GM23338 (cell line): Measurements from ENCODE around the gene AP3S1. TPM values are rescaled to one million over a fixed set of nuclear protein-coding genes. Genes with fewer than 3 reads are reported as not detected.

ENCODE experiments used
- ATAC-seq: fragments of 200-7000 bp; cut with Tn5 transposase; 3 replicates; pipeline ENCODE4 v1.9.1; 2020
- DNase-seq: peaks from one replicate; pipeline ENCODE4 v3.0.0-alpha.2; 2015; ENCODE audit warnings: low spot score
- H2AFZ ChIP-seq: fragments of 200-600 bp; sonication (generic); 2 replicates; pipeline ENCODE4 v1.8.0; 2016; ENCODE audit warnings: antibody characterized with exemption, mild to moderate bottlenecking, moderate library complexity
- H3F3A ChIP-seq: fragments of 200-600 bp; sonication (generic); replicated peaks from 2 replicates; pipeline ENCODE4 v1.8.0; 2017; ENCODE audit warnings: antibody characterized with exemption, mixed run types, low read depth
- H3K27ac ChIP-seq: fragments of 200-600 bp; sonication (generic); 2 replicates; pipeline ENCODE4 v1.6.1; 2016; ENCODE audit warnings: low read depth
- H3K27me3 ChIP-seq: fragments of 200-600 bp; sonication (generic); 2 replicates; pipeline ENCODE4 v1.8.0; 2016; ENCODE audit warnings: mild to moderate bottlenecking, mixed run types, moderate library complexity; ENCODE audit not compliant: insufficient read depth
- H3K36me3 ChIP-seq: fragments of 200-600 bp; sonication (generic); 2 replicates; pipeline ENCODE4 v1.8.0; 2016; ENCODE audit warnings: mild to moderate bottlenecking; ENCODE audit not compliant: insufficient read depth
- H3K4me1 ChIP-seq: fragments of 200-600 bp; sonication (generic); 2 replicates; pipeline ENCODE4 v1.8.0; 2016; ENCODE audit warnings: mild to moderate bottlenecking, moderate library complexity; ENCODE audit not compliant: insufficient read depth
- H3K4me2 ChIP-seq: fragments of 200-600 bp; sonication (generic); 2 replicates; pipeline ENCODE4 v1.7.1; 2017; ENCODE audit warnings: mixed run types
- H3K4me3 ChIP-seq: fragments of 200-600 bp; sonication (generic); 2 replicates; pipeline ENCODE4 v1.6.1; 2016; ENCODE audit warnings: mixed run types
- H3K79me2 ChIP-seq: fragments of 200-600 bp; sonication (generic); replicated peaks from 2 replicates; pipeline ENCODE4 v1.8.0; 2017; ENCODE audit warnings: mild to moderate bottlenecking; ENCODE audit not compliant: insufficient read depth
- H3K9me2 ChIP-seq: fragments of 200-600 bp; sonication (generic); 2 replicates; pipeline ENCODE4 v1.8.0; 2017; ENCODE audit not compliant: insufficient read depth
- H4K20me1 ChIP-seq: fragments of 200-600 bp; sonication (generic); replicated peaks from 2 replicates; pipeline ENCODE4 v1.8.0; 2017; ENCODE audit warnings: mild to moderate bottlenecking; ENCODE audit not compliant: insufficient read depth
- H3K27ac Mint-ChIP-seq: 2 replicates; pipeline ENCODE4 v1.8.0; 2020; ENCODE audit warnings: inconsistent platforms, mild to moderate bottlenecking, moderate library complexity, mixed read lengths
- H3K27me3 Mint-ChIP-seq: 3 replicates; pipeline ENCODE4 v1.8.0; 2022; ENCODE audit warnings: low read depth, mild to moderate bottlenecking, moderate library complexity, mixed read lengths, inconsistent platforms; ENCODE audit not compliant: insufficient read depth, poor library complexity
- H3K36me3 Mint-ChIP-seq: 3 replicates; pipeline ENCODE4 v1.8.0; 2021; ENCODE audit warnings: low read depth, mild to moderate bottlenecking, inconsistent platforms, moderate library complexity, mixed read lengths
- H3K4me1 Mint-ChIP-seq: 3 replicates; pipeline ENCODE4 v1.8.0; 2020; ENCODE audit warnings: mild to moderate bottlenecking, inconsistent platforms, mixed read lengths
- H3K4me3 Mint-ChIP-seq: 3 replicates; pipeline ENCODE4 v1.8.0; 2021; ENCODE audit warnings: moderate library complexity, mild to moderate bottlenecking, inconsistent platforms, mixed read lengths
- H3K9me3 Mint-ChIP-seq: 3 replicates; pipeline ENCODE4 v1.8.0; 2020; ENCODE audit warnings: moderate library complexity, mild to moderate bottlenecking, inconsistent platforms, mixed read lengths
- CREB1 ChIP-seq: fragments of 250-450 bp; sonication (Bioruptor Pico); IDR thresholded peaks from 2 replicates; pipeline ENCODE4 v1.5.0; 2020; ENCODE audit warnings: low read depth, mild to moderate bottlenecking, moderate library complexity
- EZH2 ChIP-seq: fragments of 200-600 bp; sonication (generic); IDR thresholded peaks from one replicate; pipeline ENCODE4 v1.8.0; 2017; ENCODE audit warnings: antibody characterized with exemption, mild to moderate bottlenecking, low read depth; ENCODE audit not compliant: unreplicated experiment
- POLR2AphosphoS5 ChIP-seq: IDR thresholded peaks from 2 replicates; pipeline ENCODE4 v1.6.1; 2016; ENCODE audit warnings: antibody characterized with exemption, low read depth
- ZNF462 ChIP-seq: fragments of 250-450 bp; sonication (Bioruptor Pico); IDR thresholded peaks from 2 replicates; pipeline ENCODE4 v1.5.0; 2020; ENCODE audit warnings: mild to moderate bottlenecking, moderate library complexity
- polyA plus RNA-seq: library from polyadenylated mRNA; unstranded; fragments of >200 nt; fragmentation: Nextera tagmentation; extraction: Ambion mirVana; gene quantifications from 2 replicates; pipeline ENCODE4 v1.2.1, GENCODE V29; 2016
- total RNA-seq: library from RNA; depleted of rRNA; stranded (reverse); fragments of >200 nt; shearing (Covaris generic); gene quantifications from 2 replicates; pipeline ENCODE4 v1.2.3, GENCODE V29; 2014

Gene AP3S1
- total and polyA plus RNA-seq, 2 experiments from 2014 or later, result 143 to 232 TPM

GRCh38 chr5:115936031-115936430 lies 94.3 kb downstream of the AP3S1 start (continued):
- TF ChIP-seq ZNF462 (CRISPR knock-in tag), result no peak
- TF ChIP-seq CREB1, result no peak

- Mint-ChIP-seq H3K4me1 (peaks cover 21% of the 10 kb centered on the region), H3K4me3 (no peak overlapping the region), H3K27me3 (no peaks in the 10 kb centered on the region), H3K9me3 (0 out of 3 replicates have a peak, but pooled peaks cover 2% of the 10 kb centered on the region), H3K27ac (peak overlapping the region; percentile 74), H3K36me3 (no peaks in the 10 kb centered on the region)
- TF ChIP-seq EZH2 (no peak), CREB1 (no peak), ZNF462 (CRISPR knock-in tag) (no peak), POLR2AphosphoS5 (no peak)
- H4K20me1 ChIP-seq, result no peaks in the 10 kb centered on the region
- H3K9me2 ChIP-seq, result no peaks in the 10 kb centered on the region
- no peak overlapping the region for H3K4me3 ChIP-seq
- ATAC-seq, result peak; percentile 59; the same call in 2 of the 3 replicates
- DNase-seq, result peak; percentile 33
- H3K27ac ChIP-seq, result 0 out of 2 replicates have a peak overlapping the region, but pooled peaks have one; percentile 33
- no peak overlapping the region for H2AFZ ChIP-seq
- no peaks in the 10 kb centered on the region for H3F3A ChIP-seq
- H3K27me3 ChIP-seq, result no peaks in the 10 kb centered on the region
- no peaks in the 10 kb centered on the region for H3K36me3 ChIP-seq
- no peak overlapping the region for H3K4me2 ChIP-seq
- H3K79me2 ChIP-seq, result no peaks in the 10 kb centered on the region
- H3K4me1 ChIP-seq, result peaks cover 13% of the 10 kb centered on the region
These were observed 97.3 kb downstream of the AP3S1 start for GRCh38 chr5:115939059-115939458.
